ENCODE data around the gene POLR2A. TPM values are rescaled to one million over a fixed set of nuclear protein-coding genes. Genes with fewer than 3 reads are reported as not detected.

The POLR2A gene
- total and polyA plus RNA-seq, 2 of the 13 experiments (the other 11 are each of a cell fraction or from before 2014, with no cell fraction given) = 17.8 to 18.3 TPM

DNA sequence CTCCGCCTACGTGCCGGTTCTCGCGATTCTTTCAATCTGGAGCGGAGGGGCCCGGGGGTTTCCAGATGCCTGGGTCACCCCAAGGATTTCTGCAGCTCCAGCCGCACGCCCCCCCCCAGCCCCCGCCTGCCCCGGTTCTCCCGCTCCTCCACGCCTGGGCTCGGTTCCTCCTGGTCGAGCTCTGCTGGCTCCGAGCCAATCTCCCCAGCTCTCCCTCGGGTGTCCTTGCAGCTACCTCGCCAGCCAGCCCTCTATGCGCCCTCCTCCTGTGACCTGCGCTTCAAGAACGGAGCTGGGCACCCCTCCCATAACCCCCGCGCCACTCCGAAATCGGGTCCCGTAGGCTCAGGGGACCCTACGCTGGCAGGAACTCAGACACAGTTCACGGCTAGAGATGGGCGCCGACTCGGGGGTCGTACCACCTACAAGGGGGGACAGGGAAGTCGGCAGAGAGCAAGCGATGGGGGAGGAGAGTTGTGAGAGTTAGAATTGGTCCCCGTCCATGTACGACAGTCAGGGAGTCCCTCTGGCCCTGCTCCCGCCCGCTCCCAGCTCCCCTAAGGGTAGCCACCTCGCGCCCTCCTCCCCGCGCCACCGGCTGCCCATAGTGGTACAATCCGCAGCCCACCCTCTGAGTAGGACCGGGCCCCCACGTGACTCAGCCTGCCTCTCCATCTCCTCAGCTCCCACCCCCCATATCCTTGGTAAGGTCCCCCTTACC lies 43.9 kb upstream of the POLR2A start (continued):
- TF ChIP-seq, protein P1, sequence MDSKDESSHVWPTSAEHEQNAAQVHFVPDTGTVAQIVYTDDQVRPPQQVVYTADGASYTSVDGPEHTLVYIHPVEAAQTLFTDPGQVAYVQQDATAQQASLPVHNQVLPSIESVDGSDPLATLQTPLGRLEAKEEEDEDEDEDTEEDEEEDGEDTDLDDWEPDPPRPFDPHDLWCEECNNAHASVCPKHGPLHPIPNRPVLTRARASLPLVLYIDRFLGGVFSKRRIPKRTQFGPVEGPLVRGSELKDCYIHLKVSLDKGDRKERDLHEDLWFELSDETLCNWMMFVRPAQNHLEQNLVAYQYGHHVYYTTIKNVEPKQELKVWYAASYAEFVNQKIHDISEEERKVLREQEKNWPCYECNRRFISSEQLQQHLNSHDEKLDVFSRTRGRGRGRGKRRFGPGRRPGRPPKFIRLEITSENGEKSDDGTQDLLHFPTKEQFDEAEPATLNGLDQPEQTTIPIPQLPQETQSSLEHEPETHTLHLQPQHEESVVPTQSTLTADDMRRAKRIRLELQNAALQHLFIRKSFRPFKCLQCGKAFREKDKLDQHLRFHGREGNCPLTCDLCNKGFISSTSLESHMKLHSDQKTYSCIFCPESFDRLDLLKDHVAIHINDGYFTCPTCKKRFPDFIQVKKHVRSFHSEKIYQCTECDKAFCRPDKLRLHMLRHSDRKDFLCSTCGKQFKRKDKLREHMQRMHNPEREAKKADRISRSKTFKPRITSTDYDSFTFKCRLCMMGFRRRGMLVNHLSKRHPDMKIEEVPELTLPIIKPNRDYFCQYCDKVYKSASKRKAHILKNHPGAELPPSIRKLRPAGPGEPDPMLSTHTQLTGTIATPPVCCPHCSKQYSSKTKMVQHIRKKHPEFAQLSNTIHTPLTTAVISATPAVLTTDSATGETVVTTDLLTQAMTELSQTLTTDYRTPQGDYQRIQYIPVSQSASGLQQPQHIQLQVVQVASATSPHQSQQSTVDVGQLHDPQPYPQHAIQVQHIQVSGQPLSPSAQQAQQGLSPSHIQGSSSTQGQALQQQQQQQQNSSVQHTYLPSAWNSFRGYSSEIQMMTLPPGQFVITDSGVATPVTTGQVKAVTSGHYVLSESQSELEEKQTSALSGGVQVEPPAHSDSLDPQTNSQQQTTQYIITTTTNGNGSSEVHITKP (CRISPR knock-in tag; IDR thresholded peaks at IDR 0.05; ENCODE audit: low read depth) = peak; percentile 98
- TF ChIP-seq ZNF563 (CRISPR knock-in tag; IDR thresholded peaks at IDR 0.05) (no peak), GPN1 (CRISPR knock-in tag; IDR thresholded peaks at IDR 0.05; ENCODE audit: borderline replicate concordance) (no peak), KLF12 (CRISPR knock-in tag; IDR thresholded peaks at IDR 0.05; ENCODE audit: borderline replicate concordance) (no peak), ISL2 (CRISPR knock-in tag; IDR thresholded peaks at IDR 0.05) (no peak), PHF20 (CRISPR knock-in tag; IDR thresholded peaks at IDR 0.05) (0 out of 2 replicates have a peak, but pooled peaks have one; percentile 1), ZNF382 (CRISPR knock-in tag; IDR thresholded peaks at IDR 0.05; ENCODE audit: borderline replicate concordance) (no peak), RBM39 (IDR thresholded peaks at IDR 0.05; ENCODE audit: low read depth, low read length, poor library complexity, severe bottlenecking) (no peak), NFATC3 (CRISPR knock-in tag; IDR thresholded peaks at IDR 0.05) (no peak), SIN3B (IDR thresholded peaks at IDR 0.05; ENCODE audit: low read length) (no peak), TRIM24 (CRISPR knock-in tag; IDR thresholded peaks at IDR 0.05) (no peak), FOXK2 (IDR thresholded peaks at IDR 0.05) (peak; percentile 54; the same call in 1 of the 2 replicates)
- TF ChIP-seq, protein P2, sequence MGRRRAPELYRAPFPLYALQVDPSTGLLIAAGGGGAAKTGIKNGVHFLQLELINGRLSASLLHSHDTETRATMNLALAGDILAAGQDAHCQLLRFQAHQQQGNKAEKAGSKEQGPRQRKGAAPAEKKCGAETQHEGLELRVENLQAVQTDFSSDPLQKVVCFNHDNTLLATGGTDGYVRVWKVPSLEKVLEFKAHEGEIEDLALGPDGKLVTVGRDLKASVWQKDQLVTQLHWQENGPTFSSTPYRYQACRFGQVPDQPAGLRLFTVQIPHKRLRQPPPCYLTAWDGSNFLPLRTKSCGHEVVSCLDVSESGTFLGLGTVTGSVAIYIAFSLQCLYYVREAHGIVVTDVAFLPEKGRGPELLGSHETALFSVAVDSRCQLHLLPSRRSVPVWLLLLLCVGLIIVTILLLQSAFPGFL (CRISPR knock-in tag; IDR thresholded peaks at IDR 0.05) = no peak
- TF ChIP-seq, protein P3, sequence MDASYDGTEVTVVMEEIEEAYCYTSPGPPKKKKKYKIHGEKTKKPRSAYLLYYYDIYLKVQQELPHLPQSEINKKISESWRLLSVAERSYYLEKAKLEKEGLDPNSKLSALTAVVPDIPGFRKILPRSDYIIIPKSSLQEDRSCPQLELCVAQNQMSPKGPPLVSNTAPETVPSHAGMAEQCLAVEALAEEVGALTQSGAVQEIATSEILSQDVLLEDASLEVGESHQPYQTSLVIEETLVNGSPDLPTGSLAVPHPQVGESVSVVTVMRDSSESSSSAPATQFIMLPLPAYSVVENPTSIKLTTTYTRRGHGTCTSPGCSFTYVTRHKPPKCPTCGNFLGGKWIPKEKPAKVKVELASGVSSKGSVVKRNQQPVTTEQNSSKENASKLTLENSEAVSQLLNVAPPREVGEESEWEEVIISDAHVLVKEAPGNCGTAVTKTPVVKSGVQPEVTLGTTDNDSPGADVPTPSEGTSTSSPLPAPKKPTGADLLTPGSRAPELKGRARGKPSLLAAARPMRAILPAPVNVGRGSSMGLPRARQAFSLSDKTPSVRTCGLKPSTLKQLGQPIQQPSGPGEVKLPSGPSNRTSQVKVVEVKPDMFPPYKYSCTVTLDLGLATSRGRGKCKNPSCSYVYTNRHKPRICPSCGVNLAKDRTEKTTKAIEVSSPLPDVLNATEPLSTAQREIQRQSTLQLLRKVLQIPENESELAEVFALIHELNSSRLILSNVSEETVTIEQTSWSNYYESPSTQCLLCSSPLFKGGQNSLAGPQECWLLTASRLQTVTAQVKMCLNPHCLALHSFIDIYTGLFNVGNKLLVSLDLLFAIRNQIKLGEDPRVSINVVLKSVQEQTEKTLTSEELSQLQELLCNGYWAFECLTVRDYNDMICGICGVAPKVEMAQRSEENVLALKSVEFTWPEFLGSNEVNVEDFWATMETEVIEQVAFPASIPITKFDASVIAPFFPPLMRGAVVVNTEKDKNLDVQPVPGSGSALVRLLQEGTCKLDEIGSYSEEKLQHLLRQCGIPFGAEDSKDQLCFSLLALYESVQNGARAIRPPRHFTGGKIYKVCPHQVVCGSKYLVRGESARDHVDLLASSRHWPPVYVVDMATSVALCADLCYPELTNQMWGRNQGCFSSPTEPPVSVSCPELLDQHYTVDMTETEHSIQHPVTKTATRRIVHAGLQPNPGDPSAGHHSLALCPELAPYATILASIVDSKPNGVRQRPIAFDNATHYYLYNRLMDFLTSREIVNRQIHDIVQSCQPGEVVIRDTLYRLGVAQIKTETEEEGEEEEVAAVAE (CRISPR knock-in tag; IDR thresholded peaks at IDR 0.05; ENCODE audit: borderline replicate concordance) = no peak
- TF ChIP-seq, protein P4, sequence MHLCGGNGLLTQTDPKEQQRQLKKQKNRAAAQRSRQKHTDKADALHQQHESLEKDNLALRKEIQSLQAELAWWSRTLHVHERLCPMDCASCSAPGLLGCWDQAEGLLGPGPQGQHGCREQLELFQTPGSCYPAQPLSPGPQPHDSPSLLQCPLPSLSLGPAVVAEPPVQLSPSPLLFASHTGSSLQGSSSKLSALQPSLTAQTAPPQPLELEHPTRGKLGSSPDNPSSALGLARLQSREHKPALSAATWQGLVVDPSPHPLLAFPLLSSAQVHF (CRISPR knock-in tag; IDR thresholded peaks at IDR 0.05) = no peak
- TF ChIP-seq, protein P5, sequence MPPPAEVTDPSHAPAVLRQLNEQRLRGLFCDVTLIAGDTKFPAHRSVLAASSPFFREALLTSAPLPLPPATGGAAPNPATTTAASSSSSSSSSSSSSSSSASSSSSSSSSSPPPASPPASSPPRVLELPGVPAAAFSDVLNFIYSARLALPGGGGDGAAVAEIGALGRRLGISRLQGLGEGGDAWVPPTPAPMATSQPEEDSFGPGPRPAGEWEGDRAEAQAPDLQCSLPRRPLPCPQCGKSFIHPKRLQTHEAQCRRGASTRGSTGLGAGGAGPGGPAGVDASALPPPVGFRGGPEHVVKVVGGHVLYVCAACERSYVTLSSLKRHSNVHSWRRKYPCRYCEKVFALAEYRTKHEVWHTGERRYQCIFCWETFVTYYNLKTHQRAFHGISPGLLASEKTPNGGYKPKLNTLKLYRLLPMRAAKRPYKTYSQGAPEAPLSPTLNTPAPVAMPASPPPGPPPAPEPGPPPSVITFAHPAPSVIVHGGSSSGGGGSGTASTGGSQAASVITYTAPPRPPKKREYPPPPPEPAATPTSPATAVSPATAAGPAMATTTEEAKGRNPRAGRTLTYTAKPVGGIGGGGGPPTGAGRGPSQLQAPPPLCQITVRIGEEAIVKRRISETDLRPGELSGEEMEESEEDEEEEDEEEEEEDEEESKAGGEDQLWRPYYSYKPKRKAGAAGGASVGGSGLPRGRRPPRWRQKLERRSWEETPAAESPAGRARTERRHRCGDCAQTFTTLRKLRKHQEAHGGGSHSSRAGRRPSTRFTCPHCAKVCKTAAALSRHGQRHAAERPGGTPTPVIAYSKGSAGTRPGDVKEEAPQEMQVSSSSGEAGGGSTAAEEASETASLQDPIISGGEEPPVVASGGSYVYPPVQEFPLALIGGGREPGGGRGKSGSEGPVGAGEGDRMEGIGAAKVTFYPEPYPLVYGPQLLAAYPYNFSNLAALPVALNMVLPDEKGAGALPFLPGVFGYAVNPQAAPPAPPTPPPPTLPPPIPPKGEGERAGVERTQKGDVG (CRISPR knock-in tag; IDR thresholded peaks at IDR 0.05; ENCODE audit: borderline replicate concordance) = no peak

Data from HepG2 (cell line).